ENCODE data around the gene EPHA3. TPM values are rescaled to one million over a fixed set of nuclear protein-coding genes. Genes with fewer than 3 reads are reported as not detected.
A peak's percentile ranks its signal among the peaks of the same experiment; 100 is the strongest.

Gene EPHA3
- total and polyA plus RNA-seq, 2 donors (not counting 1 experiment from before 2014, with no cell fraction given): 0.01 TPM; not detected in 1

DNA sequence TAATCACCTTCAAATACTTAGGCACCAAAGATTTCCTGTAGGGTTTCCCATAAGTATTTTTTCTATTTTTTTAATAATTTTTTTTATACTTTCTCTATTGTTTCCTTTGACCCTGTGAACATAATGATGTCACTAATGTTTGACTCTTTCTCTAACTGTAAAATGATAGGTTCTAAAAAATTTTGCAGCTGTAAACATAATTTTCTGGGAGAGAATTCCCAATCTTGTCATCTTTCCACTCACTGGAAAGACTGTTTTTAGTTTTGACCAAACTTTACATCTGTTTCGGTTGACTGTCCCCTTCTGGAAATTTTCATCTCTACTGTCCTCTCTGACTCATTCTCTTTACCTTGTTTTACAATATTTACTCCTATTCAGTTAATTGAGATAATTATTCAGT lies 5.5 kb upstream of the EPHA3 start:
- intact Hi-C loops (cut with micrococcal nuclease): no loop called here
- H3K9me3 ChIP-seq (ENCODE audit: control extremely low read depth in 1 of 3, control insufficient read depth in 2 of 3, insufficient read depth in 1 of 3, low read length in 2 of 3): no peaks in the 10 kb centered on the region

DNA sequence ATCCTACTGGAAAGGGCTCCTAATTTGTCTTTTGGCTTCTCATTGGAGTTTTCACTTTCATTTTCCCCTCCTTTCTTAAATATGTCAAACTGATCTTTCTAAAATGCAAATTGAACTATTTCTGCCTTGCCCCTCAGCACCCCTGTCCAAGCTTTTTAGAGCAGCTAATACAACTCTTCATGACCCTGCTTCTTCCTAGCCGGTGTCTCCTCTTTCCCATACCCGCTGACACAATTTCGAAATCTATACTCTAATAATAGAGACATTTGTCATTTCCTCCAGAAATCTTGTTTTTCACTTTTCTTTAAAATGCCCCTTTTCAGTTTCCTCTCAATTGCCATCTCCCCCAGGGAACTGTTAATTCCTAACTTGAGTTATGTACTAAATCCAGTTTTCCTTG lies 2.9 kb upstream of the EPHA3 start:
- ATAC-seq (ENCODE audit: low read depth) (no peak), DNase-seq (no peak)
- H3K27ac ChIP-seq (ENCODE audit: low read length in 2 of 2): no peak overlapping the region
- 57% methylated on average over 3 of the region's 3 CpGs for WGBS (ENCODE audit: insufficient coverage)
- no peak overlapping the region for H3K4me3 ChIP-seq (ENCODE audit: control extremely low read depth in 1 of 5, extremely low read depth in 1 of 5, insufficient read depth in 1 of 5, low read depth in 2 of 5, low read length in 4 of 5)
- H3K4me1 ChIP-seq (ENCODE audit: control insufficient read depth in 2 of 2, insufficient read depth in 2 of 2, low read length in 2 of 2): peaks cover 15 to 16% of the 10 kb centered on the region in 2 donors
- Mint-ChIP-seq H3K9me3 (ENCODE audit: insufficient read depth) (no peaks in the 10 kb centered on the region), H3K27me3 (peaks cover 23% of the 10 kb centered on the region), H3K4me1 (peaks cover 17% of the 10 kb centered on the region), H3K4me3 (no peak overlapping the region), H3K27ac (no peak overlapping the region)
- H3K4me2 ChIP-seq (replicated peaks; ENCODE audit: low read depth, low read length, poor library complexity, severe bottlenecking): no peak overlapping the region
- ChIA-PET CTCF (no interaction called here), POLR2A (no interaction called here)
- no peaks in the 10 kb centered on the region for H4K20me1 ChIP-seq (ENCODE audit: control insufficient read depth, insufficient read depth, low read length, poor library complexity, severe bottlenecking)
- peak overlapping the region; percentile 17 for H2AFZ ChIP-seq (ENCODE audit: insufficient read depth, low read depth, low read length, poor library complexity, severe bottlenecking)
- H3K9ac ChIP-seq (ENCODE audit: low read length): no peak overlapping the region
- intact Hi-C loops (cut with micrococcal nuclease): no loop called here
- H3K36me3 ChIP-seq (replicated peaks in 1 of 2; ENCODE audit: control extremely low read depth in 1 of 2, control insufficient read depth in 1 of 2, extremely low read depth in 1 of 2, insufficient read depth in 2 of 2, low read length in 1 of 2): no peaks in the 10 kb centered on the region
- H3K27me3 ChIP-seq (replicated peaks in 1 of 4; ENCODE audit: control extremely low read depth in 1 of 4, control insufficient read depth in 3 of 4, insufficient read depth in 4 of 4, low read length in 3 of 4): peaks cover 0 to 17% (median 12%) of the 10 kb centered on the region in 4 experiments
- H3K9me3 ChIP-seq (ENCODE audit: control extremely low read depth in 1 of 3, control insufficient read depth in 2 of 3, insufficient read depth in 1 of 3, low read length in 2 of 3): no peaks in the 10 kb centered on the region
- TF ChIP-seq, protein P1, sequence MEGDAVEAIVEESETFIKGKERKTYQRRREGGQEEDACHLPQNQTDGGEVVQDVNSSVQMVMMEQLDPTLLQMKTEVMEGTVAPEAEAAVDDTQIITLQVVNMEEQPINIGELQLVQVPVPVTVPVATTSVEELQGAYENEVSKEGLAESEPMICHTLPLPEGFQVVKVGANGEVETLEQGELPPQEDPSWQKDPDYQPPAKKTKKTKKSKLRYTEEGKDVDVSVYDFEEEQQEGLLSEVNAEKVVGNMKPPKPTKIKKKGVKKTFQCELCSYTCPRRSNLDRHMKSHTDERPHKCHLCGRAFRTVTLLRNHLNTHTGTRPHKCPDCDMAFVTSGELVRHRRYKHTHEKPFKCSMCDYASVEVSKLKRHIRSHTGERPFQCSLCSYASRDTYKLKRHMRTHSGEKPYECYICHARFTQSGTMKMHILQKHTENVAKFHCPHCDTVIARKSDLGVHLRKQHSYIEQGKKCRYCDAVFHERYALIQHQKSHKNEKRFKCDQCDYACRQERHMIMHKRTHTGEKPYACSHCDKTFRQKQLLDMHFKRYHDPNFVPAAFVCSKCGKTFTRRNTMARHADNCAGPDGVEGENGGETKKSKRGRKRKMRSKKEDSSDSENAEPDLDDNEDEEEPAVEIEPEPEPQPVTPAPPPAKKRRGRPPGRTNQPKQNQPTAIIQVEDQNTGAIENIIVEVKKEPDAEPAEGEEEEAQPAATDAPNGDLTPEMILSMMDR (IDR thresholded peaks at IDR 0.05): no peak
- no peak for TF ChIP-seq EZH2 (IDR thresholded peaks at IDR 0.05; ENCODE audit: borderline replicate concordance, insufficient read depth, low read depth, low read length, poor library complexity, severe bottlenecking)
- H3K79me2 ChIP-seq (ENCODE audit: control insufficient read depth, insufficient read depth, low read length): no peaks in the 10 kb centered on the region

More for the DNA sequence above, 5.5 kb upstream of the EPHA3 start:
- DNase-seq (no peak), ATAC-seq (ENCODE audit: low read depth) (no peak)
- Mint-ChIP-seq H3K4me3 (no peak overlapping the region), H3K27me3 (peaks cover 11% of the 10 kb centered on the region), H3K4me1 (peaks cover 4% of the 10 kb centered on the region), H3K9me3 (ENCODE audit: insufficient read depth) (no peaks in the 10 kb centered on the region), H3K27ac (no peak overlapping the region)
- Histone ChIP-seq H3K79me2 (ENCODE audit: control insufficient read depth, insufficient read depth, low read length) (no peaks in the 10 kb centered on the region), H4K20me1 (ENCODE audit: control insufficient read depth, insufficient read depth, low read length, poor library complexity, severe bottlenecking) (no peaks in the 10 kb centered on the region), H3K4me1 (ENCODE audit: control insufficient read depth in 2 of 2, insufficient read depth in 2 of 2, low read length in 2 of 2) (peaks cover under 1 to 2% of the 10 kb centered on the region in 2 donors), H3K4me2 (replicated peaks; ENCODE audit: low read depth, low read length, poor library complexity, severe bottlenecking) (no peak overlapping the region), H3K27me3 (replicated peaks in 1 of 4; ENCODE audit: control extremely low read depth in 1 of 4, control insufficient read depth in 3 of 4, insufficient read depth in 4 of 4, low read length in 3 of 4) (peaks cover 0 to 5% (median 0%) of the 10 kb centered on the region in 4 experiments), H3K36me3 (replicated peaks in 1 of 2; ENCODE audit: control extremely low read depth in 1 of 2, control insufficient read depth in 1 of 2, extremely low read depth in 1 of 2, insufficient read depth in 2 of 2, low read length in 1 of 2) (no peaks in the 10 kb centered on the region), H3K9ac (ENCODE audit: low read length) (no peak overlapping the region), H3K27ac (ENCODE audit: low read length in 2 of 2) (no peak overlapping the region), H2AFZ (ENCODE audit: insufficient read depth, low read depth, low read length, poor library complexity, severe bottlenecking) (no peak overlapping the region), H3K4me3 (ENCODE audit: control extremely low read depth in 1 of 5, extremely low read depth in 1 of 5, insufficient read depth in 1 of 5, low read depth in 2 of 5, low read length in 4 of 5) (no peak overlapping the region)
- ChIA-PET CTCF (no interaction called here), POLR2A (no interaction called here)
- no CpG with 5 or more reads among the region's 1 CpG for WGBS (ENCODE audit: insufficient coverage)
- TF ChIP-seq, protein P1 (IDR thresholded peaks at IDR 0.05): no peak
- TF ChIP-seq EZH2 (IDR thresholded peaks at IDR 0.05; ENCODE audit: borderline replicate concordance, insufficient read depth, low read depth, low read length, poor library complexity, severe bottlenecking): no peak

All from B cell (primary cell).